Measurements from ENCODE around the gene PRSS21. TPM values are rescaled to one million over a fixed set of nuclear protein-coding genes. Genes with fewer than 3 reads are reported as not detected.
A peak's percentile ranks its signal among the peaks of the same experiment; 100 is the strongest.

PRSS21 gene, protein sequence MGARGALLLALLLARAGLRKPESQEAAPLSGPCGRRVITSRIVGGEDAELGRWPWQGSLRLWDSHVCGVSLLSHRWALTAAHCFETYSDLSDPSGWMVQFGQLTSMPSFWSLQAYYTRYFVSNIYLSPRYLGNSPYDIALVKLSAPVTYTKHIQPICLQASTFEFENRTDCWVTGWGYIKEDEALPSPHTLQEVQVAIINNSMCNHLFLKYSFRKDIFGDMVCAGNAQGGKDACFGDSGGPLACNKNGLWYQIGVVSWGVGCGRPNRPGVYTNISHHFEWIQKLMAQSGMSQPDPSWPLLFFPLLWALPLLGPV
- not detected for total RNA-seq

DNA sequence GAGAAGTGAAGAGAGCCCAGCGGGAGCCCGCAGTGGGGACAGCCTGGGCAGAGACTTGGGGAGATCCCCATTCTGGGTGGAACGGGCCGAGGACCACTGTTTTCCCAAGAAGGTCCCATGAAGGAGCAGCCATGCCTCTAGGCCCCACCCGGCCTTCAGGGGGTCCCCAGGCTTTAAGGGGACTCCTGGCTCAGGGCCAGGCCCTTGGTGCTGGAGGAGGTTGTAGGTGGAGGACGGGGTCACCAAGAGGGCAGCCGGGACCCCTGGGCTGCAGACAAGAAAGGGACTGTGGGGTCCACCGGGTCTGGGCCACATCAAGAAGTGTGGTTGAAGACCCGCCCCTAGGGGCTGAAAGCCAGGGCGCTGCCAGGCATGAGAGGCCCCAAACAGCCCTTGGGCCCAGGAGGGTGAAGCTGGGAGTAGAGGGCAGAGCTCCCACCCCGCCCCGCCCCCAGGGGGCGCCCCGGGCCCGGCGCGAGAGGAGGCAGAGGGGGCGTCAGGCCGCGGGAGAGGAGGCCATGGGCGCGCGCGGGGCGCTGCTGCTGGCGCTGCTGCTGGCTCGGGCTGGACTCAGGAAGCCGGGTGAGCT lies at the start of gene PRSS21:
Gene PRSS21, plus strand, starts transcription at position 487 of the 589 bp plus-strand sequence. Its CDS starts 32 bp downstream, at position 519.
- Histone ChIP-seq H3K4me1 (ENCODE audit: control insufficient read depth in 3 of 3, insufficient read depth in 3 of 3, low read length in 3 of 3) (peaks cover 3 to 5% (median 5%) of the 10 kb centered on the region in 3 donors), H3K4me3 (ENCODE audit: low read length in 3 of 3) (no peak within 1 kb of the TSS), H3K36me3 (ENCODE audit: control insufficient read depth in 3 of 3, insufficient read depth in 3 of 3, low read length in 3 of 3) (no peaks in the 10 kb centered on the region), H3K27me3 (ENCODE audit: control insufficient read depth in 3 of 3, insufficient read depth in 3 of 3, low read length in 3 of 3) (peaks cover 18 to 52% (median 33%) of the 10 kb centered on the region in 3 donors), H3K27ac (ENCODE audit: low read depth, low read length) (no peak within 1 kb of the TSS), H3K9ac (ENCODE audit: low read depth in 1 of 3, low read length in 3 of 3) (no peak within 1 kb of the TSS), H3K9me3 (ENCODE audit: control insufficient read depth in 3 of 3, low read length in 3 of 3) (no peaks in the 10 kb centered on the region)

GRCh38 chr16:2767891-2768290 lies 49.1 kb upstream of the PRSS21 start:
- H3K4me3 ChIP-seq (ENCODE audit: low read length in 3 of 3) = peak overlapping the region in 1 of 3 donors; percentile 22
- H3K36me3 ChIP-seq (ENCODE audit: control insufficient read depth in 3 of 3, insufficient read depth in 3 of 3, low read length in 3 of 3) = peaks cover 96 to 98% (median 96%) of the 10 kb centered on the region in 3 donors
- H3K9ac ChIP-seq (ENCODE audit: low read depth in 1 of 3, low read length in 3 of 3) = peak overlapping the region in 1 of 3 donors; percentile 64
- H3K27me3 ChIP-seq (ENCODE audit: control insufficient read depth in 3 of 3, insufficient read depth in 3 of 3, low read length in 3 of 3) = no peaks in the 10 kb centered on the region
- no peak overlapping the region for H3K27ac ChIP-seq (ENCODE audit: low read depth, low read length)
- H3K4me1 ChIP-seq (ENCODE audit: control insufficient read depth in 3 of 3, insufficient read depth in 3 of 3, low read length in 3 of 3) = peaks cover 32 to 38% (median 33%) of the 10 kb centered on the region in 3 donors
- H3K9me3 ChIP-seq (ENCODE audit: control insufficient read depth in 3 of 3, low read length in 3 of 3) = no peaks in the 10 kb centered on the region

- H3K4me3 ChIP-seq (ENCODE audit: low read length in 3 of 3) = no peak overlapping the region
- no peak overlapping the region for H3K27ac ChIP-seq (ENCODE audit: low read depth, low read length)
- peaks cover 33 to 38% (median 34%) of the 10 kb centered on the region in 3 donors for H3K4me1 ChIP-seq (ENCODE audit: control insufficient read depth in 3 of 3, insufficient read depth in 3 of 3, low read length in 3 of 3)
- peaks cover 94 to 98% (median 96%) of the 10 kb centered on the region in 3 donors for H3K36me3 ChIP-seq (ENCODE audit: control insufficient read depth in 3 of 3, insufficient read depth in 3 of 3, low read length in 3 of 3)
- H3K9me3 ChIP-seq (ENCODE audit: control insufficient read depth in 3 of 3, low read length in 3 of 3) = no peaks in the 10 kb centered on the region
- H3K9ac ChIP-seq (ENCODE audit: low read depth in 1 of 3, low read length in 3 of 3) = no peak overlapping the region
- no peaks in the 10 kb centered on the region for H3K27me3 ChIP-seq (ENCODE audit: control insufficient read depth in 3 of 3, insufficient read depth in 3 of 3, low read length in 3 of 3)
Measured at GRCh38 chr16:2768403-2769089, 48.5 kb upstream of the PRSS21 start.

DNA sequence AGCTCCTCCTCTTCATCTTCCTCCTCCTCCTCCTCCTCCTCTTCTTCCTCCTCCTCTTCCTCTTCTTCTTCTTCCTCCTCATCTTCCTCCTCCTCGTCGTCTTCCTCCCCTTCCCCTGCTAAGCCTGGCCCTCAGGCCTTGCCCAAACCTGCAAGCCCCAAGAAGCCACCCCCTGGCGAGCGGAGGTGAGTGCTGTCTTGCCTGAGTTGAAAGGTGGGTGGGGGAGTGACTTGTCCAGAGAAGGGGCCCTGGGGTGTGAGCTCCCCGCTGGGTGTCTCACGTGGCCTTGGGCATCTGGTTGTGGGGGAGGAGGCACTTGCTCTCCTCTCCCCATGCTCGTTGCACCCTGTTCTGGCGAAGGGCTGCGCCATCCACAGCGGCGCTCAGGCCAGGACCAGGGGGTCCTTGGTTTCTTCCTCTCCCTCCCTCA lies 47.9 kb upstream of the PRSS21 start:
- Histone ChIP-seq H3K27ac (ENCODE audit: low read depth, low read length) (no peak overlapping the region), H3K27me3 (ENCODE audit: control insufficient read depth in 3 of 3, insufficient read depth in 3 of 3, low read length in 3 of 3) (no peaks in the 10 kb centered on the region), H3K4me1 (ENCODE audit: control insufficient read depth in 3 of 3, insufficient read depth in 3 of 3, low read length in 3 of 3) (peaks cover 33 to 42% (median 38%) of the 10 kb centered on the region in 3 donors), H3K9me3 (ENCODE audit: control insufficient read depth in 3 of 3, low read length in 3 of 3) (no peaks in the 10 kb centered on the region), H3K36me3 (ENCODE audit: control insufficient read depth in 3 of 3, insufficient read depth in 3 of 3, low read length in 3 of 3) (peaks cover 92 to 98% (median 95%) of the 10 kb centered on the region in 3 donors), H3K4me3 (ENCODE audit: low read length in 3 of 3) (no peak overlapping the region), H3K9ac (ENCODE audit: low read depth in 1 of 3, low read length in 3 of 3) (peak overlapping the region in 1 of 3 donors; percentile 54)

- Histone ChIP-seq H3K9me3 (ENCODE audit: control insufficient read depth in 3 of 3, low read length in 3 of 3) (no peaks in the 10 kb centered on the region), H3K4me3 (ENCODE audit: low read length in 3 of 3) (no peak overlapping the region), H3K4me1 (ENCODE audit: control insufficient read depth in 3 of 3, insufficient read depth in 3 of 3, low read length in 3 of 3) (peaks cover 33 to 47% (median 40%) of the 10 kb centered on the region in 3 donors), H3K27me3 (ENCODE audit: control insufficient read depth in 3 of 3, insufficient read depth in 3 of 3, low read length in 3 of 3) (no peaks in the 10 kb centered on the region), H3K9ac (ENCODE audit: low read depth in 1 of 3, low read length in 3 of 3) (peak overlapping the region in 1 of 3 donors; percentile 50), H3K27ac (ENCODE audit: low read depth, low read length) (no peak overlapping the region), H3K36me3 (ENCODE audit: control insufficient read depth in 3 of 3, insufficient read depth in 3 of 3, low read length in 3 of 3) (peaks cover 90 to 98% (median 95%) of the 10 kb centered on the region in 3 donors)
Measured at GRCh38 chr16:2769675-2770056, 47.4 kb upstream of the PRSS21 start.

GRCh38 chr16:2770057-2770951 lies 46.7 kb upstream of the PRSS21 start:
- Histone ChIP-seq H3K9me3 (ENCODE audit: control insufficient read depth in 3 of 3, low read length in 3 of 3) (no peaks in the 10 kb centered on the region), H3K4me1 (ENCODE audit: control insufficient read depth in 3 of 3, insufficient read depth in 3 of 3, low read length in 3 of 3) (peaks cover 36 to 52% (median 42%) of the 10 kb centered on the region in 3 donors), H3K9ac (ENCODE audit: low read depth in 1 of 3, low read length in 3 of 3) (no peak overlapping the region), H3K36me3 (ENCODE audit: control insufficient read depth in 3 of 3, insufficient read depth in 3 of 3, low read length in 3 of 3) (peaks cover 88 to 95% (median 94%) of the 10 kb centered on the region in 3 donors), H3K4me3 (ENCODE audit: low read length in 3 of 3) (no peak overlapping the region), H3K27me3 (ENCODE audit: control insufficient read depth in 3 of 3, insufficient read depth in 3 of 3, low read length in 3 of 3) (no peaks in the 10 kb centered on the region), H3K27ac (ENCODE audit: low read depth, low read length) (no peak overlapping the region)

- Histone ChIP-seq H3K9me3 (ENCODE audit: control insufficient read depth in 3 of 3, low read length in 3 of 3) (no peaks in the 10 kb centered on the region), H3K27ac (ENCODE audit: low read depth, low read length) (no peak overlapping the region), H3K27me3 (ENCODE audit: control insufficient read depth in 3 of 3, insufficient read depth in 3 of 3, low read length in 3 of 3) (no peaks in the 10 kb centered on the region), H3K4me1 (ENCODE audit: control insufficient read depth in 3 of 3, insufficient read depth in 3 of 3, low read length in 3 of 3) (peaks cover 48 to 63% (median 55%) of the 10 kb centered on the region in 3 donors), H3K9ac (ENCODE audit: low read depth in 1 of 3, low read length in 3 of 3) (peak overlapping the region in 1 of 3 donors; percentile 8), H3K36me3 (ENCODE audit: control insufficient read depth in 3 of 3, insufficient read depth in 3 of 3, low read length in 3 of 3) (peaks cover 73 to 81% (median 79%) of the 10 kb centered on the region in 3 donors), H3K4me3 (ENCODE audit: low read length in 3 of 3) (no peak overlapping the region)
Measured at GRCh38 chr16:2771496-2772402, 45.3 kb upstream of the PRSS21 start.

DNA sequence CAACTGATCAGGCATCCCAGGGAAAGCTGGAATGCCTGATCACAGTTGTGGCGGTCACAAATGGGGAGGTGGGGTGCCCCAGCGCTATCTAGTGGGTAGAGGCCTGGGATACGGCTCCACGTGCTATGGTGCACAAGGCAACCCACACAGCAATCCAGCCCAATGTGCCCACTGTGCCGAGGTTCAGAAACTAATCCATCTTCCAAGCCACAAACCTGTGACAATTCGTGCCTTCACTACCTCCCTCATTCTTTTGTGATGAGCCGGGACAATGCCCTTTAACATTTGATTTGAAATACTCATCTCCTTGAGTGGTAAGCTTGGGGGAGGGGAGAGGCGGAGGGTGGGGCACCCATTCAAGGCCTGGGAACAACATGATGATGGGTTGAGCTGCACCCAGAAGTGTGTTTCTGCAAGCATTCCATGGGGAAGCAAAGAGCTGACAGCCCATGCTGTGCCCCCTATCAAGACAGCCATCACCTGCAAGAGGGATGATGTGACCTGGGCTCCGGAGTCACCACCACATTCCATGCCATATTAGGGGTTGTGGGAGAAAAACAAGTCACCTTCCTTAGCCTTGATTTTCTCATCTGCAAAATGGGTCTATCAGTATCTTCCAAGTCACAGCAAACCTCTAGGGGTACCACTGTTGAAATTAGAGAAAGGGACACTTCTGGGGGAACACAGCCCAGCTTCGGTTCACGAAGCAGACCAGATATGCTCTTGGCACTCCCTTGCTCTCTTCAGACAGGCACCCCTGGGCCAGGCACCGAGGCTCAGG lies 43.7 kb upstream of the PRSS21 start:
- H3K9me3 ChIP-seq (ENCODE audit: control insufficient read depth in 3 of 3, low read length in 3 of 3) = no peaks in the 10 kb centered on the region
- H3K9ac ChIP-seq (ENCODE audit: low read depth in 1 of 3, low read length in 3 of 3) = no peak overlapping the region
- no peaks in the 10 kb centered on the region for H3K27me3 ChIP-seq (ENCODE audit: control insufficient read depth in 3 of 3, insufficient read depth in 3 of 3, low read length in 3 of 3)
- no peak overlapping the region for H3K27ac ChIP-seq (ENCODE audit: low read depth, low read length)
- H3K36me3 ChIP-seq (ENCODE audit: control insufficient read depth in 3 of 3, insufficient read depth in 3 of 3, low read length in 3 of 3) = peaks cover 57 to 64% (median 63%) of the 10 kb centered on the region in 3 donors
- H3K4me3 ChIP-seq (ENCODE audit: low read length in 3 of 3) = no peak overlapping the region
- H3K4me1 ChIP-seq (ENCODE audit: control insufficient read depth in 3 of 3, insufficient read depth in 3 of 3, low read length in 3 of 3) = peaks cover 37 to 60% (median 43%) of the 10 kb centered on the region in 3 donors

Measured in skeletal muscle tissue (tissue), 4 donors.